HL-60 (cell line): Measurements from ENCODE around the gene TSPEAR.

ENCODE experiments used
- GABPA ChIP-seq: IDR thresholded peaks from 2 replicates; pipeline ENCODE4 v1.6.1; 2012; ENCODE audit warnings: low read depth
- POLR2AphosphoS5 ChIP-seq: IDR thresholded peaks from 2 replicates; pipeline ENCODE4 v1.6.1; 2012; ENCODE audit warnings: low read depth
- SPI1 ChIP-seq: IDR thresholded peaks from 2 replicates; pipeline ENCODE4 v1.6.1; 2012; ENCODE audit warnings: low read depth, mild to moderate bottlenecking, borderline replicate concordance
- TF ChIP-seq, protein P1 (sequence below): IDR thresholded peaks from one replicate; pipeline ENCODE4 v1.5.1; 2011; ENCODE audit warnings: low read length, control low read depth, inconsistent platforms; ENCODE audit not compliant: insufficient read depth
- TF ChIP-seq, protein P2 (sequence below): IDR thresholded peaks from 2 replicates; pipeline ENCODE4 v1.6.1; 2012; ENCODE audit warnings: low read depth; ENCODE audit not compliant: insufficient replicate concordance

DNA sequence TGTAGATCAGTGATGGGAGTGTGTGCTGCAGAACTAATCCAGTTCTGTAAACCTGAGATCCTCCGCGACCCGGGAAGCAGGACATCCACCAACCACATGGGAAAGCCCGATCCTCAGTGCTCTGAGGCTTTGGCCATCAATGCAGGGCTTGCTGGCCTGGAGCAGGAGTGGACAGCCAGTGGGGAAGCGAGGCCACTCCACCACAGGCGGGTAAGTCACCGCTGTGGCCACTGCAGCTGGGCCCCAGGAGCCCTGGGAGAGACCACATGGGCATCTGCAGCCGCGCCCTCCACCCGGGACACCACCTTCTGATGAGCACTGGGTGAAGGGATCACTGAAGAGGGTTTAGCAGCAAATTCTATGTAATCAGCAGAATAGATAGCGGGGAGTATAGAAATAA, 30.2 kb downstream of the TSPEAR start:
- TF ChIP-seq, protein P1, sequence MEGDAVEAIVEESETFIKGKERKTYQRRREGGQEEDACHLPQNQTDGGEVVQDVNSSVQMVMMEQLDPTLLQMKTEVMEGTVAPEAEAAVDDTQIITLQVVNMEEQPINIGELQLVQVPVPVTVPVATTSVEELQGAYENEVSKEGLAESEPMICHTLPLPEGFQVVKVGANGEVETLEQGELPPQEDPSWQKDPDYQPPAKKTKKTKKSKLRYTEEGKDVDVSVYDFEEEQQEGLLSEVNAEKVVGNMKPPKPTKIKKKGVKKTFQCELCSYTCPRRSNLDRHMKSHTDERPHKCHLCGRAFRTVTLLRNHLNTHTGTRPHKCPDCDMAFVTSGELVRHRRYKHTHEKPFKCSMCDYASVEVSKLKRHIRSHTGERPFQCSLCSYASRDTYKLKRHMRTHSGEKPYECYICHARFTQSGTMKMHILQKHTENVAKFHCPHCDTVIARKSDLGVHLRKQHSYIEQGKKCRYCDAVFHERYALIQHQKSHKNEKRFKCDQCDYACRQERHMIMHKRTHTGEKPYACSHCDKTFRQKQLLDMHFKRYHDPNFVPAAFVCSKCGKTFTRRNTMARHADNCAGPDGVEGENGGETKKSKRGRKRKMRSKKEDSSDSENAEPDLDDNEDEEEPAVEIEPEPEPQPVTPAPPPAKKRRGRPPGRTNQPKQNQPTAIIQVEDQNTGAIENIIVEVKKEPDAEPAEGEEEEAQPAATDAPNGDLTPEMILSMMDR = no peak
- TF ChIP-seq POLR2AphosphoS5 = no peak
- no peak for TF ChIP-seq GABPA
- TF ChIP-seq, protein P2, sequence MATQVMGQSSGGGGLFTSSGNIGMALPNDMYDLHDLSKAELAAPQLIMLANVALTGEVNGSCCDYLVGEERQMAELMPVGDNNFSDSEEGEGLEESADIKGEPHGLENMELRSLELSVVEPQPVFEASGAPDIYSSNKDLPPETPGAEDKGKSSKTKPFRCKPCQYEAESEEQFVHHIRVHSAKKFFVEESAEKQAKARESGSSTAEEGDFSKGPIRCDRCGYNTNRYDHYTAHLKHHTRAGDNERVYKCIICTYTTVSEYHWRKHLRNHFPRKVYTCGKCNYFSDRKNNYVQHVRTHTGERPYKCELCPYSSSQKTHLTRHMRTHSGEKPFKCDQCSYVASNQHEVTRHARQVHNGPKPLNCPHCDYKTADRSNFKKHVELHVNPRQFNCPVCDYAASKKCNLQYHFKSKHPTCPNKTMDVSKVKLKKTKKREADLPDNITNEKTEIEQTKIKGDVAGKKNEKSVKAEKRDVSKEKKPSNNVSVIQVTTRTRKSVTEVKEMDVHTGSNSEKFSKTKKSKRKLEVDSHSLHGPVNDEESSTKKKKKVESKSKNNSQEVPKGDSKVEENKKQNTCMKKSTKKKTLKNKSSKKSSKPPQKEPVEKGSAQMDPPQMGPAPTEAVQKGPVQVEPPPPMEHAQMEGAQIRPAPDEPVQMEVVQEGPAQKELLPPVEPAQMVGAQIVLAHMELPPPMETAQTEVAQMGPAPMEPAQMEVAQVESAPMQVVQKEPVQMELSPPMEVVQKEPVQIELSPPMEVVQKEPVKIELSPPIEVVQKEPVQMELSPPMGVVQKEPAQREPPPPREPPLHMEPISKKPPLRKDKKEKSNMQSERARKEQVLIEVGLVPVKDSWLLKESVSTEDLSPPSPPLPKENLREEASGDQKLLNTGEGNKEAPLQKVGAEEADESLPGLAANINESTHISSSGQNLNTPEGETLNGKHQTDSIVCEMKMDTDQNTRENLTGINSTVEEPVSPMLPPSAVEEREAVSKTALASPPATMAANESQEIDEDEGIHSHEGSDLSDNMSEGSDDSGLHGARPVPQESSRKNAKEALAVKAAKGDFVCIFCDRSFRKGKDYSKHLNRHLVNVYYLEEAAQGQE = no peak
- no peak for TF ChIP-seq SPI1
